ENCODE results near the gene KIF13A.

KIF13A gene

DNA sequence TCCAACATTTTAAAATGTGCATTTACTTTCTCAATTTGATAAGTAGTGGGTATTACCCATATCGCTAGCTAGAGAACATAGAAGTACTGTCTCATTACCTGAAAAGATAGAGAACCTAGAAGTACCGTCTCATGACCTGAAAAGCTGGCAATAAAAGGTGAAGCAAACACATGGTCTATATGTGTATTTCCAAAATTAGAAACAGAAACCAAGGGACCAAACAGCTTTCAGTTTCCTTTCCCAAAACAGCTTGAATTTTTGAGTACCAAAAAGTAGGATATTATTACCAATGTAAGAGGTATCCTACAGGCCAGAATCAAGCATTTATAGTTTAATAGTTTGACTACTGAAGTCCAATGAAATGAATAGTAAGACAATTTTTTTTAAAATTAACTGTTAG lies 77.2 kb downstream of the KIF13A start:
- peaks cover 6% of the 10 kb centered on the region for H3K4me1 Mint-ChIP-seq
- no peak for DNase-seq
- peaks cover 3% of the 10 kb centered on the region for H3K36me3 Mint-ChIP-seq (ENCODE audit: low read depth)
- peaks cover 7% of the 10 kb centered on the region for H3K27me3 Mint-ChIP-seq (ENCODE audit: low read depth, poor library complexity)
- H3K4me3 Mint-ChIP-seq: no peak overlapping the region
- no peak overlapping the region for H3K27ac Mint-ChIP-seq
- H3K9me3 Mint-ChIP-seq: no peaks in the 10 kb centered on the region
- TF ChIP-seq, protein P1, sequence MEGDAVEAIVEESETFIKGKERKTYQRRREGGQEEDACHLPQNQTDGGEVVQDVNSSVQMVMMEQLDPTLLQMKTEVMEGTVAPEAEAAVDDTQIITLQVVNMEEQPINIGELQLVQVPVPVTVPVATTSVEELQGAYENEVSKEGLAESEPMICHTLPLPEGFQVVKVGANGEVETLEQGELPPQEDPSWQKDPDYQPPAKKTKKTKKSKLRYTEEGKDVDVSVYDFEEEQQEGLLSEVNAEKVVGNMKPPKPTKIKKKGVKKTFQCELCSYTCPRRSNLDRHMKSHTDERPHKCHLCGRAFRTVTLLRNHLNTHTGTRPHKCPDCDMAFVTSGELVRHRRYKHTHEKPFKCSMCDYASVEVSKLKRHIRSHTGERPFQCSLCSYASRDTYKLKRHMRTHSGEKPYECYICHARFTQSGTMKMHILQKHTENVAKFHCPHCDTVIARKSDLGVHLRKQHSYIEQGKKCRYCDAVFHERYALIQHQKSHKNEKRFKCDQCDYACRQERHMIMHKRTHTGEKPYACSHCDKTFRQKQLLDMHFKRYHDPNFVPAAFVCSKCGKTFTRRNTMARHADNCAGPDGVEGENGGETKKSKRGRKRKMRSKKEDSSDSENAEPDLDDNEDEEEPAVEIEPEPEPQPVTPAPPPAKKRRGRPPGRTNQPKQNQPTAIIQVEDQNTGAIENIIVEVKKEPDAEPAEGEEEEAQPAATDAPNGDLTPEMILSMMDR (IDR thresholded peaks at IDR 0.05): no peak

- TF ChIP-seq, protein P1 (IDR thresholded peaks at IDR 0.05): no peak
- DNase-seq: no peak
- H3K4me3 Mint-ChIP-seq: no peak overlapping the region
- H3K36me3 Mint-ChIP-seq (ENCODE audit: low read depth): peaks cover 3% of the 10 kb centered on the region
- peaks cover 6% of the 10 kb centered on the region for H3K4me1 Mint-ChIP-seq
- peaks cover 6% of the 10 kb centered on the region for H3K27me3 Mint-ChIP-seq (ENCODE audit: low read depth, poor library complexity)
- H3K27ac Mint-ChIP-seq: no peak overlapping the region
- no peaks in the 10 kb centered on the region for H3K9me3 Mint-ChIP-seq
These were observed 78.6 kb downstream of the KIF13A start for GRCh38 chr6:17908831-17909230.

DNA sequence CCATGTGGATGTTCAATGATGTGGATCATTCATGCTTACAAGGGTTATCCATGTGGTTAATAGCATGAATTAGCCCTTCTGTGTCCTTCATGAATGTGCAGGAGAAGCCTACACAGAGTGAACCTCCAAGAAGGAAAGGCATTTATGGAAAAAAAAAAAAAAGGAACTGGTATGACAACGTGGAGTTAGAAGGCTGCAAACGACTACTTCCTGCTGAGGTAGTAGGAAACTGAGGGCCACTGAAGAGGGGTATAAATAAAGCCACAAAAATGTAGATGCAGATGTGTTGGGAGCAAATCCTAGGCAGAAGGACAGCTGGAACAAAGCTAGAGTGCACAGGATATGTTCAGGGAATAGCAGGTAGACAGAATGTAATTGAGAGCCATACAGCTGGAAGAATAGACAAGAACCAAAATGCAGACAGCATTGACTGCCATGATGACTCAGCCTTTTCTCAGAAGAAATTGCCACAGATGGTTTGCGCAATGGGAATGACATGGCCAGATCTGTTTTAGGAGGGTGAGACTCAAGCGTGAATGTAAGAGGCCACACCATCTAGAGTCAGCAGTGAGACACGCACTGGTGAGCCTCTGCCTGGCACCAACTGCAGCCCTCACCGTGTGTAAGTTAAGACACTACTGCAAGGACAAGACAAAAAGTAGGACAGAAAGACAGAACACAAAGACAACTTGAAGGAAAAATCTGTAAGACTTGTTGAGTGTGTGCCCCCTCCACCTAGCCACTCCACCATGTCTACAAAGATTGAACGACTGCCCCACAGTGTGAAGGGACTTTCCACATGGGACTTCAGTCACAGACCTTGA lies 79.8 kb downstream of the KIF13A start:
- no peaks in the 10 kb centered on the region for H3K9me3 Mint-ChIP-seq
- H3K27ac Mint-ChIP-seq: no peak overlapping the region
- TF ChIP-seq, protein P1 (IDR thresholded peaks at IDR 0.05): no peak
- H3K4me3 Mint-ChIP-seq: no peak overlapping the region
- no peak for DNase-seq
- H3K27me3 Mint-ChIP-seq (ENCODE audit: low read depth, poor library complexity): no peaks in the 10 kb centered on the region
- peaks cover 6% of the 10 kb centered on the region for H3K4me1 Mint-ChIP-seq
- H3K36me3 Mint-ChIP-seq (ENCODE audit: low read depth): peaks cover 3% of the 10 kb centered on the region

GRCh38 chr6:17905611-17906592 lies 81.5 kb downstream of the KIF13A start:
- no peak for DNase-seq
- TF ChIP-seq, protein P1 (IDR thresholded peaks at IDR 0.05): no peak
- H3K36me3 Mint-ChIP-seq (ENCODE audit: low read depth): peaks cover 3% of the 10 kb centered on the region
- no peak overlapping the region for H3K27ac Mint-ChIP-seq
- H3K27me3 Mint-ChIP-seq (ENCODE audit: low read depth, poor library complexity): no peaks in the 10 kb centered on the region
- H3K4me1 Mint-ChIP-seq: peaks cover 6% of the 10 kb centered on the region
- no peak overlapping the region for H3K4me3 Mint-ChIP-seq
- H3K9me3 Mint-ChIP-seq: no peaks in the 10 kb centered on the region

DNA sequence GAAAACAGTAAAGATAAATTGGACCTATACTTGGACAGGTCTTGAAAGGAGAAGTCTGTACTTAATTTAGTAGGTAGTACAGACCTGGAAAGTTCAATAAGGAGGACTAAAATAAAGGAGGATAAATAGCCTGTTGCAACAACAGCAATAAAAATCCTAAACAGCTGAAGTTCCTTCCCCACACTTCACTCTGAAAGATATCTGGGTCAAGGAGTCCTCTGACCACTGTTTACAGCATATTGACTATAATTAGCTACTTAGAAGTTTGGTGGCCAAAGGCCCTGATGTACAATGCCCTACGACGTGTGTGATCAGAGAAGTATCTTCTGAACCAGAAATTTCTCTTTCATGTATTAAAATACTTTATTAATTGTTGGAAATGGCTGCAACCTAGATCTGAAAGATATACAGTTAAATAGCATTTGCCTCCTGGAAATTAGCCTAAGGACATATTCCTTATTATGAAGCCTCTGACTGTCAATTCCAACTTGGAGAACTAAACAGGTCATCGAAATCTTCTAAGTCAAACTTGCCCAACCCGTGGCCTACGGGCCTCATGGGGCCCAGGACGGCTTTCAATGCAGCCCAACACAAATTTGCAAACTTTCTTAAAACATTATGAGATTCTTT lies 82.8 kb downstream of the KIF13A start:
- no peak for DNase-seq
- Mint-ChIP-seq H3K36me3 (ENCODE audit: low read depth) (peaks cover 3% of the 10 kb centered on the region), H3K27ac (no peak overlapping the region), H3K4me3 (no peak overlapping the region), H3K9me3 (peaks cover 7% of the 10 kb centered on the region), H3K4me1 (peaks cover 6% of the 10 kb centered on the region), H3K27me3 (ENCODE audit: low read depth, poor library complexity) (no peaks in the 10 kb centered on the region)
- TF ChIP-seq, protein P1 (IDR thresholded peaks at IDR 0.05): no peak
